ENCODE data around the gene RHO. TPM values are rescaled to one million over a fixed set of nuclear protein-coding genes. Genes with fewer than 3 reads are reported as not detected.
"Not testable (repeated sequence)": the region's sequence is repeated elsewhere in the genome, so short reads cannot be mapped to it uniquely, and the experiment has no call there.

Gene RHO
- not detected for total RNA-seq

- intact Hi-C loops (cut with micrococcal nuclease): no loop called here
- H3K27ac Mint-ChIP-seq: peak within 1 kb of the TSS; percentile 30
- CTCF ChIA-PET: interaction anchor here (1.2 kb wide), 1 partner anchor 38 kb away, joined by 3 read pairs; no protein-coding TSS in a partner anchor
- no peaks in the 10 kb centered on the region for H3K4me1 Mint-ChIP-seq (ENCODE audit: low read depth)
- H3K36me3 Mint-ChIP-seq (ENCODE audit: low read depth): no peaks in the 10 kb centered on the region
- no peak within 1 kb of the TSS for H3K4me3 Mint-ChIP-seq
- H3K27me3 Mint-ChIP-seq (ENCODE audit: low read depth): no peaks in the 10 kb centered on the region
- DNase-seq: no peak
- no peaks in the 10 kb centered on the region for H3K9me3 Mint-ChIP-seq
These were observed at the start of gene RHO for GRCh38 chr3:129528589-129529100. Gene RHO (plus strand): TSS chr3:129528639. CDS start chr3:129528734, 95 bp downstream.

GRCh38 chr3:129481225-129481765, 47.1 kb upstream of the RHO start:
- DNase-seq; H3K4me3 Mint-ChIP-seq; intact Hi-C loops (cut with micrococcal nuclease); H3K27me3 Mint-ChIP-seq (ENCODE audit: low read depth); H3K9me3 Mint-ChIP-seq: not testable (repeated sequence)
- H3K36me3 Mint-ChIP-seq (ENCODE audit: low read depth): peaks cover 21% of the 10 kb centered on the region
- peak overlapping the region; percentile 69 for H3K27ac Mint-ChIP-seq
- CTCF ChIA-PET: interaction anchor here (1.9 kb wide), 1 partner anchor 10 kb away, joined by 11 read pairs; no protein-coding TSS in a partner anchor
- H3K4me1 Mint-ChIP-seq (ENCODE audit: low read depth): peaks cover 13% of the 10 kb centered on the region

GRCh38 chr3:129481766-129482332, 46.6 kb upstream of the RHO start:
- H3K27ac Mint-ChIP-seq: peak overlapping the region; percentile 69
- CTCF ChIA-PET: interaction anchor here (1.9 kb wide), 1 partner anchor 9 kb away, joined by 11 read pairs; no protein-coding TSS in a partner anchor
- intact Hi-C loops (cut with micrococcal nuclease): loop anchor here (2.0 kb wide), 1 partner anchor 41 kb away; the partner anchor contains the start of gene IFT122
- DNase-seq: peak; percentile 73
- no peaks in the 10 kb centered on the region for H3K9me3 Mint-ChIP-seq
- no peak overlapping the region for H3K4me3 Mint-ChIP-seq
- H3K36me3 Mint-ChIP-seq (ENCODE audit: low read depth): peaks cover 18% of the 10 kb centered on the region
- H3K4me1 Mint-ChIP-seq (ENCODE audit: low read depth): peaks cover 13% of the 10 kb centered on the region
- no peaks in the 10 kb centered on the region for H3K27me3 Mint-ChIP-seq (ENCODE audit: low read depth)

- no peak for DNase-seq
- no peak overlapping the region for H3K27ac Mint-ChIP-seq
- no peaks in the 10 kb centered on the region for H3K9me3 Mint-ChIP-seq
- CTCF ChIA-PET: no interaction called here
- no peaks in the 10 kb centered on the region for H3K27me3 Mint-ChIP-seq (ENCODE audit: low read depth)
- H3K4me1 Mint-ChIP-seq (ENCODE audit: low read depth): peaks cover 13% of the 10 kb centered on the region
- intact Hi-C loops (cut with micrococcal nuclease): loop anchor here (2.0 kb wide), 1 partner anchor 42 kb away; the partner anchor contains the start of gene IFT122
- H3K4me3 Mint-ChIP-seq: no peak overlapping the region
- peaks cover 18% of the 10 kb centered on the region for H3K36me3 Mint-ChIP-seq (ENCODE audit: low read depth)
These were observed 45.7 kb upstream of the RHO start for GRCh38 chr3:129482721-129483120.

- no peaks in the 10 kb centered on the region for H3K9me3 Mint-ChIP-seq
- H3K27ac Mint-ChIP-seq: no peak overlapping the region
- peaks cover 13% of the 10 kb centered on the region for H3K4me1 Mint-ChIP-seq (ENCODE audit: low read depth)
- intact Hi-C loops (cut with micrococcal nuclease): loop anchor here (2.0 kb wide), 1 partner anchor 43 kb away; the partner anchor contains the start of gene IFT122
- no peak overlapping the region for H3K4me3 Mint-ChIP-seq
- peaks cover 18% of the 10 kb centered on the region for H3K36me3 Mint-ChIP-seq (ENCODE audit: low read depth)
- no peaks in the 10 kb centered on the region for H3K27me3 Mint-ChIP-seq (ENCODE audit: low read depth)
- CTCF ChIA-PET: no interaction called here
- no peak for DNase-seq
These were observed 44.6 kb upstream of the RHO start for GRCh38 chr3:129483870-129484269.

- H3K36me3 Mint-ChIP-seq (ENCODE audit: low read depth): peaks cover 17% of the 10 kb centered on the region
- CTCF ChIA-PET; H3K27me3 Mint-ChIP-seq (ENCODE audit: low read depth); intact Hi-C loops (cut with micrococcal nuclease); H3K27ac Mint-ChIP-seq; DNase-seq; H3K9me3 Mint-ChIP-seq; H3K4me3 Mint-ChIP-seq: not testable (repeated sequence)
- peaks cover 13% of the 10 kb centered on the region for H3K4me1 Mint-ChIP-seq (ENCODE audit: low read depth)
These were observed 43.3 kb upstream of the RHO start for GRCh38 chr3:129485146-129485545.

GRCh38 chr3:129485721-129486663, 42.4 kb upstream of the RHO start:
- intact Hi-C loops (cut with micrococcal nuclease): no loop called here
- H3K27me3 Mint-ChIP-seq (ENCODE audit: low read depth): no peaks in the 10 kb centered on the region
- H3K4me3 Mint-ChIP-seq: no peak overlapping the region
- peaks cover 14% of the 10 kb centered on the region for H3K36me3 Mint-ChIP-seq (ENCODE audit: low read depth)
- DNase-seq: no peak
- no peaks in the 10 kb centered on the region for H3K9me3 Mint-ChIP-seq
- H3K4me1 Mint-ChIP-seq (ENCODE audit: low read depth): peaks cover 13% of the 10 kb centered on the region
- CTCF ChIA-PET: interaction anchor here (0.6 kb wide), 1 partner anchor 35 kb away, joined by 3 read pairs; no protein-coding TSS in a partner anchor
- no peak overlapping the region for H3K27ac Mint-ChIP-seq

GRCh38 chr3:129486664-129487035, 41.8 kb upstream of the RHO start:
- DNase-seq: no peak
- no peaks in the 10 kb centered on the region for H3K27me3 Mint-ChIP-seq (ENCODE audit: low read depth)
- intact Hi-C loops (cut with micrococcal nuclease): no loop called here
- H3K9me3 Mint-ChIP-seq: no peaks in the 10 kb centered on the region
- no peak overlapping the region for H3K27ac Mint-ChIP-seq
- CTCF ChIA-PET: interaction anchor here (0.6 kb wide), 1 partner anchor 35 kb away, joined by 3 read pairs; no protein-coding TSS in a partner anchor
- H3K36me3 Mint-ChIP-seq (ENCODE audit: low read depth): peaks cover 11% of the 10 kb centered on the region
- H3K4me1 Mint-ChIP-seq (ENCODE audit: low read depth): peaks cover 7% of the 10 kb centered on the region
- H3K4me3 Mint-ChIP-seq: no peak overlapping the region

- intact Hi-C loops (cut with micrococcal nuclease): no loop called here
- H3K27ac Mint-ChIP-seq: no peak overlapping the region
These were observed 41.1 kb upstream of the RHO start for GRCh38 chr3:129487183-129487867.

GRCh38 chr3:129487868-129488335, 40.5 kb upstream of the RHO start:
- CTCF ChIA-PET; DNase-seq; intact Hi-C loops (cut with micrococcal nuclease); H3K27me3 Mint-ChIP-seq (ENCODE audit: low read depth); H3K9me3 Mint-ChIP-seq; H3K4me1 Mint-ChIP-seq (ENCODE audit: low read depth); H3K4me3 Mint-ChIP-seq; H3K27ac Mint-ChIP-seq: not testable (repeated sequence)
- H3K36me3 Mint-ChIP-seq (ENCODE audit: low read depth): peaks cover 11% of the 10 kb centered on the region

More at GRCh38 chr3:129487183-129487867, 41.1 kb upstream of the RHO start:
- CTCF ChIA-PET: interaction anchor here (0.6 kb wide), 1 partner anchor 36 kb away, joined by 3 read pairs; no protein-coding TSS in a partner anchor
- H3K9me3 Mint-ChIP-seq: no peaks in the 10 kb centered on the region
- H3K36me3 Mint-ChIP-seq (ENCODE audit: low read depth): peaks cover 10% of the 10 kb centered on the region
- DNase-seq: no peak
- H3K4me1 Mint-ChIP-seq (ENCODE audit: low read depth): peaks cover under 1% of the 10 kb centered on the region
- no peak overlapping the region for H3K4me3 Mint-ChIP-seq
- H3K27me3 Mint-ChIP-seq (ENCODE audit: low read depth): no peaks in the 10 kb centered on the region

- H3K4me3 Mint-ChIP-seq; DNase-seq; H3K27ac Mint-ChIP-seq; H3K9me3 Mint-ChIP-seq; intact Hi-C loops (cut with micrococcal nuclease); H3K27me3 Mint-ChIP-seq (ENCODE audit: low read depth); H3K4me1 Mint-ChIP-seq (ENCODE audit: low read depth); H3K36me3 Mint-ChIP-seq (ENCODE audit: low read depth): not testable (repeated sequence)
- CTCF ChIA-PET: interaction anchor here (1.5 to 3.5 kb wide), 3 partner anchors 8 to 106 kb away, joined by 3 to 15 read pairs (median 11); no protein-coding TSS in a partner anchor
These were observed 39.2 kb upstream of the RHO start for GRCh38 chr3:129489258-129489657.
